GM15510 (cell line): Measurements from ENCODE around the gene BBS1.

Experiments
- POLR2A ChIP-seq: IDR thresholded peaks from 3 replicates; pipeline ENCODE4 v1.6.1; 2011; ENCODE audit warnings: borderline replicate concordance; ENCODE audit not compliant: insufficient read length; ENCODE audit errors: extremely low read depth

BBS1 gene

GRCh38 chr11:66510271-66510989 is at the start of gene BBS1:
Gene BBS1, plus strand, starts transcription at chr11:66510635. Its CDS starts 25 bp downstream, at chr11:66510660.
- TF ChIP-seq POLR2A: peak; percentile 48

GRCh38 chr11:66462010-66462409 is 48.4 kb upstream of the BBS1 start:
- TF ChIP-seq POLR2A: no peak

DNA sequence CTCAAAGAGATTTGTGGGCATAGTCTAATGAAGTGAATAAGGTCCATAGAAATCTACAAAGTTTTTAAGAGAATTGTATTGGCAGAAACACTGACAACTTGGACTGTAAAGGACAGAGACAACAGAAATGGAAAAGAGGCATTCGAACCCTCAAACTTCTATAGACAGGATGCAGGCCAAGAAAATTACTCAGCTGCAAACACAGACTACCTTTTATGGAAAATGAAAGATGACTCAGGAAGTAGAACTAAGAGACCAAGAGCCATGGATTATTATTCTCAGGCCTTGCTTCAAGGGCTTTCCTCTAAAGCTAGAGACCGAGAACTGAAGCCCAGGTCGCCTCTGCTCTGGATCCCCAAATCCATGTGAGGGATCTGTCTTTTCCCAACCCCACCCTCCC is 47.5 kb upstream of the BBS1 start:
- TF ChIP-seq POLR2A: no peak

DNA sequence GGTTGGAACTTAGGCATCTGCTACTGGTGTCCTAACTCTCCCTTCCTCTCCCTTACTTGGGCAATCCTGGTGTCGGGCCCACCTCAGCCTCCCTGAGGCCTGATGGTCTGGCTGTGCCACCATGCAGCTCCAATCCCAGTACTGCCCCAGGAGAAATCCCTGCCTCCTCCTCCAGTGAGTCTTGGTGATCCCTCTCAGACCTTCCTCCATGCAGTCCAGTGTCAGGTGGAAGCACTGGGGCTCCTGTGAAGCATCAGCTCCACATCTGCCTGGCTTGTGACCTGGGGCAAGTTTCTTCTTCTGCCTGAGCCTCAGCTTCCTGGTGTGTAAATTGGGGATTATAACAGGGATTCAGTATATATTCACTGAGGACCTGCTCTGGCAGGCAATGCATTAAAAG is 45.5 kb upstream of the BBS1 start:
- TF ChIP-seq POLR2A: no peak

- no peak for TF ChIP-seq POLR2A
Measured at GRCh38 chr11:66465373-66466224, 44.8 kb upstream of the BBS1 start.

- TF ChIP-seq POLR2A: peak; percentile 34
Measured at GRCh38 chr11:66466225-66467033, 44.0 kb upstream of the BBS1 start, which contains the start of gene PELI3. Gene PELI3, plus strand, starts transcription at chr11:66466905. Its CDS starts 1,224 bp downstream, at chr11:66468129.

DNA sequence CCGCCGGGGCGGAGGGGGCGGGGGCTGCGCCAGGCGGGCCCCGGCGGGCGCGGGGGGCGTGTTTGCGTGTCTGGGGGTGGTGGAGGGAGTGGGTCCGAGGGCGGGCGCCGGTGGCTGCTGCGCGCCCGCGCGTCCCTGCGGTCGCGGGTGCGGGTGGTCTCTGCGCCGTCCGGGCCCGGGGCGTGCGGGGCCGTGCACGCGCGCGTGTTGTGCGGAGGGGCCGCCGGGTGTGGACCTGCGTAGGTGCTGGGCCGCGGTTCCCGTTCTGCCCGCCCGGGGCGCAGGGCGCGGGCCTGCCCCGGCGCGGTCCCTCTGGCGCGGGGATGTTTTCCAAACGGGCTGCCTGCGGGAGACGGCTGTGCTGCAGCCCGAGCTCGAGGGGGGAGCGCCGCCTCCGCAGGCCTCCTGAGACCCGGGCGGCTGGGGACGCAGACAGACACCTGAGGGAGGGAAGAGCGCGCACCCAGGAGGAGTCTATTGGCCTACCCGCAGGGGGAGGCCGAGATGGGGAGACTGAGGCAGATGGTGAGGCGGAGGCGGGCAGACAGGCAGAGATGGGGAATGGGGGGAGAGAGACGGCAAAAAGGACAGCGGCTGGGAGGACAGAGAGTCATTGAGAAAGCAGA is 43.3 kb upstream of the BBS1 start:
- TF ChIP-seq POLR2A: no peak

DNA sequence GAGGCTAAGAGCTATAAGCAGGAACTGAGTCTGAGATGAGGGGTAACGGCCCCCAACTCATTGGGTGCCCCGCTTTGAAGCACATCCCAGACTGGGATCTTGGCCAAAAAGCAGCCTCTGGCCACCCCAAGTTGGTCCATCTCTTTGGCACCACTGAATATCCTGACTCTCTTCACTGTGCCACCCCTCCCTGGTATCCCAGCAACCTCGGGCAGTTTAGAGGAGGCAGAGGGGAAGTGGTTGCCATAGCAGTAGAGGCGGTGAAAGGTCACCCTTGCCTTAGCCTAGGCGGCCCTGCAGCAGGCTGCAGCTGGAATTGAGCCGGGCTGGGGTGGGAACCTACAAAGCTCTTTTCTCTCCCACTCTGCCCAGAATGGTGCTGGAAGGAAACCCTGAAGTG is 42.7 kb upstream of the BBS1 start:
- TF ChIP-seq POLR2A: no peak

- TF ChIP-seq POLR2A: no peak
Measured at GRCh38 chr11:66468691-66469090, 41.7 kb upstream of the BBS1 start.

DNA sequence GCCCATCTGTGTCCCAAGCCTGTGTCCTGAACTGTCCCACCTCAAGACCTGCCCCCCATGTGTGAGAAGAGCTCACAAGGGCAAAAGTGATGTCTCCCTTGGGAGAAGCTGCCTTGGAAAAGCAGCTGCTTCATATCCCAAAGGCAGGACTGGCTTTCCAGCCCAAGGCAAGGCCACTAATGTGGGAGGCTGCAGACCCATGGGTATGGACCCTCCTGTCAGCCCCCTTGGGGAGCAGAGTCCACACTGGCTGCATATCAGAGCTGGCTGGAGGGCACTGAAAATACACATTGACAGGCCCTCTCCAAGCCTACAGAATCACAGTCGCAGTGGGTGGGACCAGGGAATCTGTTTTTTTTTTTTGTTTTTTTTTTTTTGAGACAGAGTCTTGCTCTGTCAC is 41.0 kb upstream of the BBS1 start:
- TF ChIP-seq POLR2A: no peak

DNA sequence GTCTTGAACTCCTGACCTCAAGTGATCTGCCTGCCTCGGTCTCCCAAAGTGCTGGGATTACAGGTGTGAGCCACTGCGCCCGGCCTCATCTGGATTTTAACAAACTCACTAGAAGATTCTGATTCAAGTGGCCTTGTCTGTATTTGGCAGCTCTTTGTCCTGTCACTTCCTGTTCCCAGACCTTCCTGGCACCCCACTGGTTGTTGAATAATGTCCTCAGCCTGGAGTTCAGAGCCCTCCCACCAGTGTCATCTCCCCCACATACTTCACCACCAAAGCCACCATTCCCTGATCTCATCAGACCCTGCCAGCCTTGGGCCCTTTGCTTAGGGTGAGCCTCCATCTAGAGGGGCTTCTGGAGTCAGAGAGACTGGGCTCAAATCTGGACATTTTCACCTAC is 40.4 kb upstream of the BBS1 start:
- TF ChIP-seq POLR2A: no peak

GRCh38 chr11:66471142-66471541 is 39.3 kb upstream of the BBS1 start:
- TF ChIP-seq POLR2A: no peak

DNA sequence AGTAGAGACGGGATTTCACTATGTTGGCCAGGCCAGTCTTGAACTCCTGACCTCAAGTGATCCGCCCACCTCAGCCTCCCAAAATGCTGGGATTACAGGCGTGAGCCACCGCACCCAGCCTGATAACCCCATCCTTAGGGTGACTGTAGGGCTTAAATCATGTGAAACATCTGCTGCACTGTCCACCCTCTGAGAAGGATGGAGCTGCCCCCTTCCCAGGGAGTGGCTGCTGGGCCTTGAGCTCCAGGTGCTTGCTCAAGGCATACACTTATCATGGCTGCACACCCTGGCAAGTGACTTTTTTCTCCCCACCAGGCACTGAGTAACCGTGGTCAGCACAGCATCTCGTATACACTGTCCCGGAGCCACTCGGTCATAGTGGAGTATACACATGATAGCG is 38.4 kb upstream of the BBS1 start:
- no peak for TF ChIP-seq POLR2A

GRCh38 chr11:66473167-66473566 is 37.3 kb upstream of the BBS1 start:
- no peak for TF ChIP-seq POLR2A
